A549 (cell line): ENCODE results near the gene SERPINF2. TPM values are rescaled to one million over a fixed set of nuclear protein-coding genes. Genes with fewer than 3 reads are reported as not detected.
A peak's percentile ranks its signal among the peaks of the same experiment; 100 is the strongest.

ENCODE experiments used
- ATAC-seq, 2 experiments: fragments of 200-7000 bp in 1 of 2; fragments of >200 bp in 1 of 2; cut with Nextera tagmentation in 1 of 2; cut with Tn5 transposase in 1 of 2; 3 replicates each; pipeline versions ENCODE4 v1.8.0 to v1.9.1; 2018 to 2020; ENCODE audit warnings: mild to moderate bottlenecking in 1 of 2, moderate library complexity in 1 of 2
- CTCF ChIA-PET: fragments of 300-600 bp; sonication (Branson Sonifier 250); formaldehyde crosslinking; extraction: SDS; loops from one replicate; lab custom pipeline; 2021; ENCODE audit warnings: antibody characterized with exemption, inconsistent platforms; lab: Yijun Ruan, JAX
- POLR2A ChIA-PET: fragments of 350-600 bp; formaldehyde crosslinking; extraction: SDS; loops from one replicate; lab custom pipeline; 2021; ENCODE audit warnings: antibody characterized with exemption, inconsistent platforms; lab: Yijun Ruan, JAX
- DNase-seq, 2 experiments: peaks; one replicate each; pipeline versions ENCODE4 v3.0.0 to v3.0.0-alpha.2; 2011 to 2016; ENCODE audit warnings: low read depth in 1 of 2, low spot score in 1 of 2
- FAIRE-seq: peaks from 2 replicates; lab custom pipeline; 2011; peaks lifted over from hg19 to GRCh38; lab: Jason Lieb, UNC
- H3K27ac ChIP-seq, 2 experiments: fragments of >200 bp; sonication (Bioruptor Twin); formaldehyde crosslinking; 3 replicates each; pipeline ENCODE4 v1.5.1; 2016 to 2017
- H3K4me1 ChIP-seq: fragments of >200 bp; sonication (Bioruptor Twin); formaldehyde crosslinking; 3 replicates; pipeline ENCODE4 v1.6.1; 2016
- H3K4me2 ChIP-seq: fragments of >200 bp; sonication (Bioruptor Twin); formaldehyde crosslinking; 3 replicates; pipeline ENCODE4 v1.6.1; 2016
- H3K4me3 ChIP-seq: fragments of >200 bp; sonication (Bioruptor Twin); formaldehyde crosslinking; 3 replicates; pipeline ENCODE4 v1.5.1; 2016
- H3K9me3 ChIP-seq: fragments of >200 bp; sonication (Bioruptor Twin); formaldehyde crosslinking; 3 replicates; pipeline ENCODE4 v1.6.1; 2016
- BHLHE40 ChIP-seq: IDR thresholded peaks from 2 replicates; pipeline ENCODE4 v1.6.1; 2012; ENCODE audit warnings: low read depth, low read length, inconsistent platforms
- CBX8 ChIP-seq: fragments of 200-600 bp; sonication (generic); IDR thresholded peaks from 2 replicates; pipeline ENCODE4 v1.6.1; 2016
- CEBPB ChIP-seq, 2 experiments: fragments of >200 bp in 1 of 2; sonication (Bioruptor Twin) in 1 of 2; formaldehyde crosslinking in 1 of 2; IDR thresholded peaks; 2 replicates each; pipeline ENCODE4 v1.6.1; 2012 to 2016
- CHD2 ChIP-seq: fragments of 150-350 bp; IDR thresholded peaks from 2 replicates; pipeline ENCODE4 v1.6.1; 2014; ENCODE audit warnings: low read length; ENCODE audit not compliant: partially characterized antibody
- CTCF ChIP-seq: fragments of >200 bp; sonication (Bioruptor Twin); formaldehyde crosslinking; IDR thresholded peaks from 3 replicates; pipeline ENCODE4 v1.5.1; 2016
- EHF ChIP-seq: fragments of 250-450 bp; sonication (Bioruptor Pico); IDR thresholded peaks from 2 replicates; pipeline ENCODE4 v1.5.0; 2020; ENCODE audit warnings: mild to moderate bottlenecking
- EHMT2 ChIP-seq: fragments of 200-600 bp; sonication (generic); IDR thresholded peaks from 2 replicates; pipeline ENCODE4 v1.6.1; 2016; ENCODE audit warnings: antibody characterized with exemption, low read depth, mild to moderate bottlenecking, moderate library complexity
- ESRRA ChIP-seq: fragments of 150-350 bp; IDR thresholded peaks from 2 replicates; pipeline ENCODE4 v1.6.1; 2014; ENCODE audit warnings: mild to moderate bottlenecking, low read length, borderline replicate concordance
- FOXS1 ChIP-seq: fragments of 250-450 bp; sonication (Bioruptor Pico); IDR thresholded peaks from 2 replicates; pipeline ENCODE4 v1.5.0; 2020; ENCODE audit warnings: mild to moderate bottlenecking, moderate library complexity
- HES2 ChIP-seq: fragments of >200 bp; sonication (Bioruptor Twin); formaldehyde crosslinking; IDR thresholded peaks from 2 replicates; pipeline ENCODE4 v1.6.1; 2016
- HMGXB4 ChIP-seq: fragments of 250-450 bp; sonication (Bioruptor Pico); IDR thresholded peaks from 2 replicates; pipeline ENCODE4 v1.5.0; 2021; ENCODE audit warnings: mild to moderate bottlenecking, moderate library complexity, borderline replicate concordance
- HOXB13 ChIP-seq: fragments of 250-450 bp; sonication (Bioruptor Pico); IDR thresholded peaks from 2 replicates; pipeline ENCODE4 v1.5.0; 2020; ENCODE audit warnings: low read depth, mild to moderate bottlenecking, moderate library complexity
- JUN ChIP-seq, 2 experiments: fragments of >200 bp; sonication (Bioruptor Twin); formaldehyde crosslinking; IDR thresholded peaks; 2 replicates in 1 of 2; 3 replicates in 1 of 2; pipeline ENCODE4 v1.6.1; 2016 to 2017
- MYC ChIP-seq: IDR thresholded peaks from 2 replicates; pipeline ENCODE4 v1.6.1; 2012; ENCODE audit warnings: mild to moderate bottlenecking, inconsistent platforms, low read length, improper control_type of control experiment, borderline replicate concordance
- PBX3 ChIP-seq: IDR thresholded peaks from 2 replicates; pipeline ENCODE4 v1.6.1; 2012
- PHF8 ChIP-seq: fragments of 200-600 bp; sonication (generic); IDR thresholded peaks from 2 replicates; pipeline ENCODE4 v1.6.1; 2016; ENCODE audit warnings: low read depth, mild to moderate bottlenecking, antibody characterized with exemption, moderate library complexity, borderline replicate concordance
- RAD21 ChIP-seq, 2 experiments: fragments of >200 bp in 1 of 2; sonication (Bioruptor Twin) in 1 of 2; formaldehyde crosslinking in 1 of 2; IDR thresholded peaks in 1 of 2; conservative IDR thresholded peaks in 1 of 2; 2 replicates in 1 of 2; 3 replicates in 1 of 2; pipeline ENCODE4 v1.6.1; 2012 to 2018; ENCODE audit warnings: inconsistent platforms in 1 of 2
- RARB ChIP-seq: fragments of 250-450 bp; sonication (Bioruptor Pico); IDR thresholded peaks from 2 replicates; pipeline ENCODE4 v1.8.0; 2021; ENCODE audit warnings: mild to moderate bottlenecking, moderate library complexity
- REST ChIP-seq: fragments of 200-600 bp; sonication (generic); IDR thresholded peaks from 2 replicates; pipeline ENCODE4 v1.6.1; 2016; ENCODE audit warnings: antibody characterized with exemption, mild to moderate bottlenecking, moderate library complexity
- TFCP2L1 ChIP-seq: fragments of 250-450 bp; sonication (Bioruptor Pico); IDR thresholded peaks from 2 replicates; pipeline ENCODE4 v1.5.0; 2021; ENCODE audit warnings: mild to moderate bottlenecking
- ZFP36 ChIP-seq: fragments of 450-650 bp; IDR thresholded peaks from 2 replicates; pipeline ENCODE4 v1.6.1; 2014; ENCODE audit warnings: borderline replicate concordance; ENCODE audit not compliant: partially characterized antibody
- ZNF302 ChIP-seq: fragments of 250-450 bp; sonication (Bioruptor Pico); IDR thresholded peaks from 2 replicates; pipeline ENCODE4 v1.9.0; 2021; ENCODE audit warnings: inconsistent platforms, mild to moderate bottlenecking, moderate library complexity
- ZSCAN20 ChIP-seq: fragments of 250-450 bp; sonication (Bioruptor Pico); IDR thresholded peaks from 2 replicates; pipeline ENCODE4 v1.8.0; 2022; ENCODE audit warnings: mild to moderate bottlenecking, moderate library complexity
- WGBS: methylation state at CpG from one replicate; pipeline ENCODE4 v1.1.6; 2017; ENCODE audit errors: missing lambda C conversion rate; 5-methylcytosine and 5-hydroxymethylcytosine counted together
- polyA plus RNA-seq, 4 experiments: library from polyadenylated mRNA; depleted of rRNA in 3 of 4; stranded (reverse); fragments of >200 nt; fragmentation: RNase III in 1 of 4; extraction: RNeasy Plus Mini Kit Qiagen cat#74134 plus additional on column Dnase treatment in 1 of 4; gene quantifications; 2 replicates in 3 of 4; 3 replicates in 1 of 4; pipeline ENCODE4 v1.2.3, GENCODE V29; 2011 to 2017

Gene SERPINF2
- polyA plus RNA-seq, 2 of the 4 experiments (the other 2 are of a cell fraction), result 2.1 to 2.9 TPM

GRCh38 chr17:1745513-1746020, 2.9 kb downstream of the SERPINF2 start:
- no peak for FAIRE-seq
- Histone ChIP-seq H3K4me2 (no peak overlapping the region), H3K27ac (no peak overlapping the region), H3K9me3 (peaks cover 15% of the 10 kb centered on the region), H3K4me3 (no peak overlapping the region), H3K4me1 (peaks cover 6% of the 10 kb centered on the region; the same call in 1 of the 3 replicates)
- 84% methylated on average over 10 of the region's 12 CpGs for WGBS
- peak; percentile 8 to 30; a peak in 1 of 6 replicates for ATAC-seq
- CTCF ChIA-PET, result interaction anchor here (0.7 to 5.7 kb wide), 6 partner anchors 8 to 42 kb away, joined by 3 to 20 read pairs (median 3); no protein-coding TSS in a partner anchor
- POLR2A ChIA-PET, result no interaction called here
- no peak for TF ChIP-seq PHF8
- TF ChIP-seq RAD21 (conservative IDR thresholded peaks at IDR 0.05 in 1 of 2, IDR thresholded peaks at IDR 0.05 in 1 of 2), result no peak
- TF ChIP-seq EHMT2, result no peak
- TF ChIP-seq HES2, result no peak
- no peak for DNase-seq

- Histone ChIP-seq H3K4me1 (peaks cover 8% of the 10 kb centered on the region; the same call in 2 of the 3 replicates), H3K4me3 (no peak overlapping the region), H3K27ac (no peak overlapping the region)
- POLR2A ChIA-PET, result no interaction called here
- TF ChIP-seq PBX3 (no peak), ZNF302 (CRISPR knock-in tag) (no peak), RARB (CRISPR knock-in tag) (no peak)
- TF ChIP-seq, all 56 proteins: peak for 0
- DNase-seq (no peak), ATAC-seq (no peak), FAIRE-seq (no peak)
- Histone ChIP-seq H3K4me2 (no peak overlapping the region), H3K9me3 (peaks cover 15% of the 10 kb centered on the region)
- 89% methylated on average over 18 of the region's 22 CpGs for WGBS
- CTCF ChIA-PET, result interaction anchor here (1.1 to 5.7 kb wide), 6 partner anchors 9 to 37 kb away, joined by 3 to 20 read pairs (median 4); partner anchors contain the start of gene SERPINF1
These were observed 4.4 kb downstream of the SERPINF2 start for GRCh38 chr17:1746975-1747543.

- H3K4me2 ChIP-seq, result no peak overlapping the region
- POLR2A ChIA-PET, result no interaction called here
- ATAC-seq, result no peak
- TF ChIP-seq BHLHE40, result no peak
- no peak for TF ChIP-seq ZSCAN20 (CRISPR knock-in tag)
- no peak for TF ChIP-seq RAD21 (conservative IDR thresholded peaks at IDR 0.05 in 1 of 2, IDR thresholded peaks at IDR 0.05 in 1 of 2)
- TF ChIP-seq ESRRA, result no peak
- TF ChIP-seq MYC, result no peak
- TF ChIP-seq HMGXB4 (CRISPR knock-in tag), result no peak
- TF ChIP-seq FOXS1, result no peak
- no peak for TF ChIP-seq JUN (IDR thresholded peaks at IDR 0.05)
- no peak for TF ChIP-seq HOXB13
- no peak for TF ChIP-seq ZFP36
- no peak for TF ChIP-seq REST
- TF ChIP-seq CTCF, result no peak
- TF ChIP-seq CEBPB (IDR thresholded peaks at IDR 0.05), result no peak
- TF ChIP-seq CHD2, result no peak
- TF ChIP-seq CBX8, result no peak
- TF ChIP-seq TFCP2L1 (CRISPR knock-in tag), result no peak
- TF ChIP-seq EHF (CRISPR knock-in tag), result no peak
- TF ChIP-seq, all 56 proteins: peak for 0
- H3K4me1 ChIP-seq, result peaks cover 13% of the 10 kb centered on the region
- WGBS, result 92% methylated on average over 9 of the region's 9 CpGs
- no peak for DNase-seq
- no peak for FAIRE-seq
- CTCF ChIA-PET, result interaction anchor here (0.6 to 5.7 kb wide), 7 partner anchors 12 to 33 kb away, joined by 3 to 20 read pairs (median 4); partner anchors contain the start of gene SERPINF1
- H3K4me3 ChIP-seq, result no peak overlapping the region
- H3K27ac ChIP-seq, result 0 out of 6 replicates have a peak overlapping the region, but pooled peaks of 1 of the 2 experiments have one; percentile 11
- peaks cover 15% of the 10 kb centered on the region for H3K9me3 ChIP-seq
These were observed 8.0 kb downstream of the SERPINF2 start for GRCh38 chr17:1750628-1751027.
